ENCODE results near the gene MS4A10. TPM values are rescaled to one million over a fixed set of nuclear protein-coding genes. Genes with fewer than 3 reads are reported as not detected.

Gene MS4A10
- polyA plus RNA-seq, 3 donors, result 0.11 to 0.18 (median 0.13) TPM

DNA sequence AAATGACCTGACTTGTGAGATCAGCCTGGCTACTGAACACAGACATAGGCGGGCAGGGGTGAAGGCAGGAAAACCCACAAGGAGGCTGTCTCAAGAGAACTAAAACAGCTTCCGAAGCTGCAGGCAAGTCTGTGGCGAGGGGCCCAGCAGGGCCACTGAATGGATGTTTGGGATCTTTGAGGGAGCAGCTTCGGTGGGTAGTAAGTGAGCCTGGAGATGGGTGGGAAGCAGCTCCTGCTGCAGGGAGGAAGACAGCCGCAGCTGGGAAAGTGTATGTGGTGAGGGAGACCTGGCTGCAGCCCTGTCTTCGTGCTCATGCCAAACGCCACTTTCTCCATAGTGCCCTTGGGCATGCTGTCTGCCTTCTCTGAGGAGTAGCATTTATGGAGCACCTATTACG lies 60.2 kb downstream of the MS4A10 start:
- DNase-seq (ENCODE audit: low read depth in 3 of 3, low spot score in 2 of 3), result no peak

DNA sequence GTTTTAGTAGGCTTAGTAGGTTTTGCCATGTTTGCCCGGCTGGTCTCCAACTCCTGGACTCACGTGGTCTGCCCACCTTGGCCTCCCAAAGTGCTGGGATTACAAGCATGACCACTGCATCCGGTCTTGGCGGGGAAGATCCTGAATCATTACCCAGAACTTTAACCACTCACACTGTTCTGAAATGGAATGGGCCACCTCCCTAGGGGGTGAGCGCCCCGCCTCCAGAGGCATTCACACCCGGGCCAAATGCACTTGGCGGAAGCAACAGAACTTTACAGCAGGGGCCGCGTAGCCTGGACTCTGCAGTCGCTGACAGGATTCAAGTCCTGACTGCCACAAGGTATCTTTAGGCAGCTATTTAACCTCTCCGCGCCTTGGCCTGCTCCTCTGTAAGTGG lies 62.1 kb downstream of the MS4A10 start:
- DNase-seq (ENCODE audit: low read depth in 3 of 3, low spot score in 2 of 3), result no peak

GRCh38 chr11:60847896-60848295 lies 62.8 kb downstream of the MS4A10 start:
- DNase-seq (ENCODE audit: low read depth in 3 of 3, low spot score in 2 of 3), result no peak

DNA sequence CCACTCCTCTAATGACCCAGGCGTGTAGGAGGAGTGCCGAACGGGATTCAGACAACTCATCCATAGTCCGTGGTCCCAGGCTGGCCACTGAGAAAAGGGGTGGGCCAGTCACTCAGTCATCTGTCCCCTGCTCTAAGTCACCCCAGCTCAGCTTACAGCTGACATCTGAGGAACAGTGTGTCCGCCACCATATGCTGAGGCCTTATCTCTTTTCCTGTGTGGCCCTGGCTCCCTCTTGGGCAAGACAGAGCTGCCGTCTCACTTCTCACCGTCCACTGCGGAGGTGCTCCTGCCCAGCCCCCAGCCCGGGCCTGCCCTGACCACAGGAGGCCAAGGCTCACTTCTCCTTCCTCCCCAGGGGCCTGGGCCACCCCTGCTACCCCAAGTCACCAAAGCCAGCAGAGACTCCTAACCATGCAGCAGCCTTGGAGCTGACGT lies 63.6 kb downstream of the MS4A10 start:
- DNase-seq (ENCODE audit: low read depth in 3 of 3, low spot score in 2 of 3), result no peak

GRCh38 chr11:60849641-60850520 lies 64.7 kb downstream of the MS4A10 start:
- DNase-seq (ENCODE audit: low read depth in 3 of 3, low spot score in 2 of 3), result no peak

Other genes with a start within 250 kb of the MS4A10 start
- gene MS4A8, start 85.7 kb upstream of the MS4A10 start, polyA plus RNA-seq (ENCODE audit: insufficient read length in 3 of 3), result not detected
- gene MS4A18, start 60.6 kb upstream of the MS4A10 start, polyA plus RNA-seq (ENCODE audit: insufficient read length in 3 of 3), result not detected
- gene MS4A15, start 28.5 kb upstream of the MS4A10 start, polyA plus RNA-seq (ENCODE audit: insufficient read length in 3 of 3), result not detected
- 10 to 100 TPM; 16.8 to 17.1 (median 16.9) TPM for gene CCDC86, start 56.8 kb downstream of the MS4A10 start, polyA plus RNA-seq (ENCODE audit: insufficient read length in 3 of 3)
- under 1 TPM; 0.08 to 0.25 (median 0.24) TPM for gene PTGDR2, start 70.6 kb downstream of the MS4A10 start, polyA plus RNA-seq (ENCODE audit: insufficient read length in 3 of 3)
- not detected for gene ZP1, start 82.2 kb downstream of the MS4A10 start, polyA plus RNA-seq (ENCODE audit: insufficient read length in 3 of 3)
- gene PRPF19, start 121.3 kb downstream of the MS4A10 start, polyA plus RNA-seq (ENCODE audit: insufficient read length in 3 of 3), result 100 to 1,000 TPM; 132 to 140 (median 138) TPM
- gene TMEM109, start 128.8 kb downstream of the MS4A10 start, polyA plus RNA-seq (ENCODE audit: insufficient read length in 3 of 3), result 10 to 100 TPM; 86.2 to 91.3 (median 86.6) TPM
- gene TMEM132A, start 139.1 kb downstream of the MS4A10 start, polyA plus RNA-seq (ENCODE audit: insufficient read length in 3 of 3), result 10 to 100 TPM; 45.0 to 55.6 (median 46.9) TPM
- 10 to 100 TPM; 15.7 to 19.1 (median 17.5) TPM for gene SLC15A3, start 166.8 kb downstream of the MS4A10 start, polyA plus RNA-seq (ENCODE audit: insufficient read length in 3 of 3)
- 1 to 10 TPM in 2 of 3 donors, under 1 TPM in 1; 0.82 to 1.5 (median 1.1) TPM for gene CD6, start 186.3 kb downstream of the MS4A10 start, polyA plus RNA-seq (ENCODE audit: insufficient read length in 3 of 3)

All from right renal cortex interstitium (tissue), 3 donors.